ENCODE results near the gene RNASEH2C.
"Not testable (repeated sequence)": the region's sequence is repeated elsewhere in the genome, so short reads cannot be mapped to it uniquely, and the experiment has no call there.

The RNASEH2C gene

GRCh38 chr11:65716774-65717405 is 3.7 kb downstream of the RNASEH2C start:
- no peak for DNase-seq

GRCh38 chr11:65716302-65716701 is 4.3 kb downstream of the RNASEH2C start:
- no peak for DNase-seq

GRCh38 chr11:65714433-65714832 is 6.2 kb downstream of the RNASEH2C start:
- no peak for DNase-seq

GRCh38 chr11:65713212-65713969 is 7.2 kb downstream of the RNASEH2C start:
- no peak for DNase-seq

GRCh38 chr11:65712633-65713076 is 7.9 kb downstream of the RNASEH2C start:
- DNase-seq: no peak

- DNase-seq: peak; percentile 98
Observed at GRCh38 chr11:65711785-65712632, 8.6 kb downstream of the RNASEH2C start, which contains the start of gene KAT5. KAT5 (plus strand) TSS chr11:65712252; CDS start chr11:65712268, 16 bp downstream.

GRCh38 chr11:65710421-65710820 is 10.2 kb downstream of the RNASEH2C start:
- no peak for DNase-seq

GRCh38 chr11:65709661-65710060 is 10.9 kb downstream of the RNASEH2C start:
- no peak for DNase-seq

GRCh38 chr11:65708451-65708850 is 12.1 kb downstream of the RNASEH2C start:
- DNase-seq: no peak

- not testable (repeated sequence) for DNase-seq
Observed at GRCh38 chr11:65707002-65707401, 13.6 kb downstream of the RNASEH2C start.

- DNase-seq: peak; percentile 15 to 45
Observed at GRCh38 chr11:65706303-65706763, 14.3 kb downstream of the RNASEH2C start.

- no peak for DNase-seq
Observed at GRCh38 chr11:65703846-65704245, 16.8 kb downstream of the RNASEH2C start.

- DNase-seq: no peak
Observed at GRCh38 chr11:65701686-65702085, 18.9 kb downstream of the RNASEH2C start.

- DNase-seq: no peak
Observed at GRCh38 chr11:65700399-65700798, 20.2 kb downstream of the RNASEH2C start.

- DNase-seq: no peak
Observed at GRCh38 chr11:65699306-65699705, 21.3 kb downstream of the RNASEH2C start.

- DNase-seq: no peak
Observed at GRCh38 chr11:65698205-65698604, 22.4 kb downstream of the RNASEH2C start.

GRCh38 chr11:65696802-65697552 is 23.6 kb downstream of the RNASEH2C start:
- DNase-seq: no peak

GRCh38 chr11:65695459-65696241 is 24.9 kb downstream of the RNASEH2C start:
- DNase-seq: no peak

GRCh38 chr11:65692367-65692766 is 28.2 kb downstream of the RNASEH2C start:
- DNase-seq: no peak

GRCh38 chr11:65691847-65692246 is 28.8 kb downstream of the RNASEH2C start:
- DNase-seq: not testable (repeated sequence)

- DNase-seq: no peak
Observed at GRCh38 chr11:65685981-65686380, 34.6 kb downstream of the RNASEH2C start.

GRCh38 chr11:65683480-65683879 is 37.1 kb downstream of the RNASEH2C start:
- not testable (repeated sequence) for DNase-seq
